Liver (tissue), 9 donors: ENCODE data around the gene INPP4A. TPM values are rescaled to one million over a fixed set of nuclear protein-coding genes. Genes with fewer than 3 reads are reported as not detected.

ENCODE experiments used
- DNase-seq: peaks from one replicate; pipeline ENCODE4 v3.0.0-alpha.2; 2017; ENCODE audit warnings: low spot score
- H3K27ac ChIP-seq, 2 donors: one replicate each; pipeline ENCODE4 v1.7.0; 2013; ENCODE audit warnings: inconsistent platforms in 2 of 2, low read length in 2 of 2, control low read depth in 1 of 2, low read depth in 1 of 2, mild to moderate bottlenecking in 1 of 2
- H3K27me3 ChIP-seq, 4 donors: one replicate each; pipeline versions ENCODE4 v1.6.1 to v1.7.0; 2013; ENCODE audit warnings: low read length in 3 of 4, inconsistent platforms in 1 of 4, mild to moderate bottlenecking in 1 of 4, moderate library complexity in 1 of 4; ENCODE audit not compliant: control insufficient read depth in 4 of 4, insufficient read depth in 4 of 4
- H3K36me3 ChIP-seq, 4 donors: one replicate each; pipeline versions ENCODE4 v1.6.1 to v1.7.0; 2013; ENCODE audit warnings: low read length in 3 of 4, mild to moderate bottlenecking in 3 of 4, low read depth in 1 of 4, moderate library complexity in 1 of 4; ENCODE audit not compliant: control insufficient read depth in 4 of 4, insufficient read depth in 3 of 4
- H3K4me1 ChIP-seq, 4 donors: one replicate each; pipeline versions ENCODE4 v1.6.1 to v1.7.0; 2013; ENCODE audit warnings: low read length in 3 of 4, mild to moderate bottlenecking in 3 of 4, moderate library complexity in 1 of 4; ENCODE audit not compliant: control insufficient read depth in 4 of 4, insufficient read depth in 4 of 4
- H3K4me3 ChIP-seq, 3 donors: one replicate each; pipeline versions ENCODE4 v1.6.1 to v1.7.0; 2013; ENCODE audit warnings: low read length in 3 of 3, control low read depth in 1 of 3, low read depth in 1 of 3, mild to moderate bottlenecking in 1 of 3
- H3K9ac ChIP-seq, 2 donors: one replicate each; pipeline ENCODE4 v1.7.0; 2013; ENCODE audit warnings: low read length in 2 of 2, mild to moderate bottlenecking in 2 of 2, moderate library complexity in 2 of 2, control low read depth in 1 of 2, low read depth in 1 of 2
- H3K9me3 ChIP-seq, 4 donors: one replicate each; pipeline versions ENCODE4 v1.6.1 to v1.7.0; 2013; ENCODE audit warnings: low read length in 3 of 4; ENCODE audit not compliant: control insufficient read depth in 4 of 4
- ATF3 ChIP-seq: IDR thresholded peaks from 2 replicates; pipeline ENCODE4 v1.6.1; 2016; ENCODE audit warnings: antibody characterized with exemption
- CTCF ChIP-seq: fragments of 150-350 bp; IDR thresholded peaks from 2 replicates; pipeline ENCODE4 v1.5.1; 2017; ENCODE audit warnings: improper control_type of control experiment, low read depth, low read length; ENCODE audit not compliant: missing input control
- EGR1 ChIP-seq, 2 donors: IDR thresholded peaks; 2 replicates each; pipeline ENCODE4 v1.6.1; 2016 to 2018; ENCODE audit warnings: antibody characterized with exemption in 2 of 2, low read depth in 2 of 2
- FOXA1 ChIP-seq: IDR thresholded peaks from 2 replicates; pipeline ENCODE4 v1.6.1; 2016; ENCODE audit warnings: antibody characterized with exemption
- FOXA2 ChIP-seq: IDR thresholded peaks from 2 replicates; pipeline ENCODE4 v1.6.1; 2016; ENCODE audit warnings: antibody characterized with exemption
- GABPA ChIP-seq, 2 donors: IDR thresholded peaks in 1 of 2; conservative IDR thresholded peaks in 1 of 2; 2 replicates each; pipeline ENCODE4 v1.6.1; 2016; ENCODE audit warnings: antibody characterized with exemption in 2 of 2, mild to moderate bottlenecking in 1 of 2, moderate library complexity in 1 of 2
- HNF4A ChIP-seq, 2 donors: conservative IDR thresholded peaks; 2 replicates each; pipeline ENCODE4 v1.6.1; 2016; ENCODE audit warnings: antibody characterized with exemption in 2 of 2, mild to moderate bottlenecking in 2 of 2
- HNF4G ChIP-seq: IDR thresholded peaks from 2 replicates; pipeline ENCODE4 v1.6.1; 2016; ENCODE audit warnings: antibody characterized with exemption
- JUND ChIP-seq, 2 donors: IDR thresholded peaks; 2 replicates each; pipeline ENCODE4 v1.6.1; 2016; ENCODE audit warnings: antibody characterized with exemption in 2 of 2
- NR2F2 ChIP-seq: IDR thresholded peaks from 2 replicates; pipeline ENCODE4 v1.6.1; 2016; ENCODE audit warnings: antibody characterized with exemption
- RAD21 ChIP-seq, 2 donors: IDR thresholded peaks; 2 replicates each; pipeline ENCODE4 v1.6.1; 2016; ENCODE audit warnings: antibody characterized with exemption in 2 of 2, mild to moderate bottlenecking in 2 of 2
- REST ChIP-seq: IDR thresholded peaks from 2 replicates; pipeline ENCODE4 v1.6.1; 2016; ENCODE audit warnings: antibody characterized with exemption, mild to moderate bottlenecking
- RXRA ChIP-seq, 2 donors: IDR thresholded peaks; 2 replicates each; pipeline ENCODE4 v1.6.1; 2017 to 2018; ENCODE audit warnings: antibody characterized with exemption in 2 of 2, mild to moderate bottlenecking in 1 of 2
- SP1 ChIP-seq: IDR thresholded peaks from 2 replicates; pipeline ENCODE4 v1.6.1; 2018; ENCODE audit warnings: antibody characterized with exemption, mild to moderate bottlenecking
- TAF1 ChIP-seq: conservative IDR thresholded peaks from 2 replicates; pipeline ENCODE4 v1.6.1; 2016; ENCODE audit warnings: antibody characterized with exemption, mild to moderate bottlenecking
- YY1 ChIP-seq: IDR thresholded peaks from 2 replicates; pipeline ENCODE4 v1.6.1; 2016; ENCODE audit warnings: antibody characterized with exemption, mild to moderate bottlenecking
- ZBTB33 ChIP-seq: IDR thresholded peaks from 2 replicates; pipeline ENCODE4 v1.6.1; 2016; ENCODE audit warnings: antibody characterized with exemption
- WGBS: extraction: QIAGEN DNeasy Blood & Tissue Kit; methylation state at CpG from one replicate; pipeline ENCODE4 v1.1.7; 2013; 5-methylcytosine and 5-hydroxymethylcytosine counted together
- polyA plus RNA-seq, 2 donors: library from polyadenylated mRNA; stranded (reverse) in 1 of 2; unstranded in 1 of 2; fragments of 200-250 nt in 1 of 2; fragments of >200 nt in 1 of 2; fragmentation: Nextera tagmentation in 1 of 2; extraction: Ambion mirVana in 1 of 2; gene quantifications; one replicate each; pipeline versions ENCODE4 v1.2.1 to v1.2.3, GENCODE V29; 2013 to 2015
- total RNA-seq, 2 donors: library from RNA; depleted of rRNA; stranded (reverse); fragments of >200 nt; gene quantifications; one replicate each; pipeline ENCODE4 v1.2.3, GENCODE V29; 2014
- TF ChIP-seq, protein P1 (sequence below): IDR thresholded peaks from 2 replicates; pipeline ENCODE4 v1.6.1; 2016; ENCODE audit warnings: antibody characterized with exemption
- donor health status: healthy.
- donor health status: healthy.
- donor health status: healthy.
- donor health status: healthy.
- donor health status: healthy.

The INPP4A gene
- total and polyA plus RNA-seq, 4 donors = 2.9 to 14.9 (median 7.2) TPM

- no peaks in the 10 kb centered on the region for H3K27me3 ChIP-seq
- no peak overlapping the region for H3K9ac ChIP-seq
- no peak for DNase-seq
- TF ChIP-seq RXRA (IDR thresholded peaks at IDR 0.05) = no peak
- TF ChIP-seq ATF3 = no peak
- TF ChIP-seq FOXA2 = no peak
- TF ChIP-seq HNF4G = no peak
- TF ChIP-seq FOXA1 = no peak
- TF ChIP-seq REST = no peak
- TF ChIP-seq, protein P1, sequence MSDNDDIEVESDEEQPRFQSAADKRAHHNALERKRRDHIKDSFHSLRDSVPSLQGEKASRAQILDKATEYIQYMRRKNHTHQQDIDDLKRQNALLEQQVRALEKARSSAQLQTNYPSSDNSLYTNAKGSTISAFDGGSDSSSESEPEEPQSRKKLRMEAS = no peak
- no peak for TF ChIP-seq HNF4A (conservative IDR thresholded peaks at IDR 0.05)
- no peak for TF ChIP-seq GABPA (IDR thresholded peaks at IDR 0.05 in 1 of 2, conservative IDR thresholded peaks at IDR 0.05 in 1 of 2)
- no peak for TF ChIP-seq ZBTB33
- TF ChIP-seq SP1 = no peak
- no peak for TF ChIP-seq CTCF
- TF ChIP-seq NR2F2 = no peak
- no peak for TF ChIP-seq TAF1
- TF ChIP-seq EGR1 (IDR thresholded peaks at IDR 0.05; ENCODE audit: low read depth in 2 of 2) = no peak
- no peak for TF ChIP-seq YY1
- no peak for TF ChIP-seq JUND (IDR thresholded peaks at IDR 0.05)
- H3K4me1 ChIP-seq = no peaks in the 10 kb centered on the region
- peaks cover 0 to 39% (median 16%) of the 10 kb centered on the region in 4 donors for H3K36me3 ChIP-seq
- no peak overlapping the region for H3K27ac ChIP-seq
- H3K9me3 ChIP-seq = no peaks in the 10 kb centered on the region
- no peak overlapping the region for H3K4me3 ChIP-seq
Measured at GRCh38 chr2:98541489-98541888, 96.8 kb downstream of the INPP4A start.

DNA sequence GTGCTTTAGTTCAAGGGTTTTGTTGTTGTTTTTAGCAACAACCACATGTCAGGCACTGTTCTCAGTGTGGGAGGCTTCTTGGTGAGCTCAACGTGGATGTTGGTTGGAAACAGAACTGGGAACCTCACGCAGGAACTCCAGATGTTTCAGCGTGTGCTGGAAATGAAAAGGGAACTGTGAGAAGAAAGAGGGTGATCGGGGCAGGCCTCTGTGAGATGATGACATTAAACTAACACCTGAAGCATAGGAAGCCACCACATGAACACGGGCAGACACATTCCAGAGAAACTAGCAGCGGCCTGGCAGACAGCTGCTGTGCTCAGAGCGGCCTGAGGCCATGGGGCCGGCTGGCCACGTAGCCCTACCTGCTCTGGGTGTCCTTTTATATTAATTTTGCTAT is 97.2 kb downstream of the INPP4A start:
- H3K4me3 ChIP-seq = no peak overlapping the region
- no peak overlapping the region for H3K9ac ChIP-seq
- peaks cover 0 to 39% (median 17%) of the 10 kb centered on the region in 4 donors for H3K36me3 ChIP-seq
- no peak overlapping the region for H3K27ac ChIP-seq
- no peaks in the 10 kb centered on the region for H3K4me1 ChIP-seq
- WGBS = 93% methylated on average over 9 of the region's 9 CpGs
- H3K27me3 ChIP-seq = no peaks in the 10 kb centered on the region
- no peak for DNase-seq
- no peaks in the 10 kb centered on the region for H3K9me3 ChIP-seq
- TF ChIP-seq ATF3 (no peak), HNF4A (conservative IDR thresholded peaks at IDR 0.05) (no peak), RXRA (IDR thresholded peaks at IDR 0.05) (no peak), EGR1 (IDR thresholded peaks at IDR 0.05; ENCODE audit: low read depth in 2 of 2) (no peak), ZBTB33 (no peak), TAF1 (no peak), REST (no peak), YY1 (no peak), SP1 (no peak), JUND (IDR thresholded peaks at IDR 0.05) (no peak), RAD21 (IDR thresholded peaks at IDR 0.05) (no peak)
- TF ChIP-seq, protein P1 = no peak
